Epidermal melanocyte (primary cell): ENCODE data around the gene OMP.

ENCODE experiments used
- DNase-seq: peaks from one replicate; pipeline ENCODE4 v3.0.0; 2011; ENCODE audit warnings: low spot score; ENCODE audit not compliant: insufficient read length

Gene OMP

GRCh38 chr11:77122576-77123212 lies 20.1 kb downstream of the OMP start:
- DNase-seq, result no peak

- no peak for DNase-seq
These were observed 21.0 kb downstream of the OMP start for GRCh38 chr11:77123591-77123990.

DNA sequence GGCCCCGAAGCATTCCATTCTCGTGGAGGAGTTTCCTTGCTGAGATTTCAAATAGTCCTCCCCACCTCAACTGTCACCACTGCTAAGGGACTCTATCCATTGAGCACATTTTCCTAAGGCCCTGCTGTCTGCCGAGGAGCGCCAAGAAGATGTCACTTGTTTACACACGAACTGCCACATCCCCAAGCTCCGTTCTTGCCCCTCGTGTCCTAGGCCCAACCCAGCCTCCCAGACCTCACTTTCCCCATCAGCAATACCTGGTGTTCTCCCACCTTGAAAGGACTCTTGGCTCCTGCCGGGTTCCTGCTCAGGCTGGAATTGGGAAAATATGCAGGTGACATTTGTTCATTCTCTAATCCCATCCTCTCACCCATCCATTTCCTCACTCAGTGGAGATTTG lies 21.4 kb downstream of the OMP start:
- no peak for DNase-seq

DNA sequence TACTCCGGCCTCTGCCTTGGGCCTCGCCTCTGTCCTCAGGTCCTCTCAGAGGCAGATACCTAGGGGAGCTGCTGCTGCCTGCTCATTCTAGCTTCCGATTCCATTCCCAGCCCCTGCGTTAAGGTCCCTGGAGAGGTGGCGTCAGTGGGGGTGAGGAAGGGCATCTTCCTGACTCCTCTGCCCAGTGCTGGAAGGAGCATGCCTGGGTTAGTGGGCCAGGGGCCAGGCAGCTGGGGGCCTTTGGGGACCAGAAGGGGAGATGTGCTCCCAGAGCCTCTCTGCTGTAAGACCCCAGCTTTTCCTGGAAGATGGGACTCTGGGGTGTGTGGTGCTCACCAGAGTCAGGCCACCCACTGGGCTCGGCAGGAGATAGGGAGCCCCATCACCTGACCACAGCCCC lies 21.8 kb downstream of the OMP start:
- no peak for DNase-seq

- DNase-seq, result no peak
These were observed 22.6 kb downstream of the OMP start for GRCh38 chr11:77125191-77125590.

DNA sequence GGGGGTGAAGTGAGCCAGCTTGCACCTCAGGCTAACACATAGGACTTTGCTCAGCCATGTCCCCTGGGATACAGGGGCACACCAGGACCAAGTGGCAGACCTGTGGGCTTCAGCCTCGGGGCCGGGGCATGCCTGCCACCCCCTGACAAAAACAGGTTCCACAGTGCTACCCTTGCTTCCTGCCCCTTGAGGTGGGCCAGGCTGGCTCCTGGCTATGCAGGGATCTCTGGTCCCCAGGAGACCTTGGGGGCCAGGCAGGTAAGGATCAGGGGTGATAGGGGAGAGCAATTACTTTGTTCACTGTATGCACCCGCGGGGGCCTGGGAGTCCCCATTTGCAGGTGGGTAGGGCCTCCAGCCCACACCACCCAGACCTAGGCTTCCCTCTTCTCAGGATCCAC lies 23.1 kb downstream of the OMP start:
- DNase-seq, result no peak

- DNase-seq, result no peak
These were observed 23.6 kb downstream of the OMP start for GRCh38 chr11:77126156-77126775.

DNA sequence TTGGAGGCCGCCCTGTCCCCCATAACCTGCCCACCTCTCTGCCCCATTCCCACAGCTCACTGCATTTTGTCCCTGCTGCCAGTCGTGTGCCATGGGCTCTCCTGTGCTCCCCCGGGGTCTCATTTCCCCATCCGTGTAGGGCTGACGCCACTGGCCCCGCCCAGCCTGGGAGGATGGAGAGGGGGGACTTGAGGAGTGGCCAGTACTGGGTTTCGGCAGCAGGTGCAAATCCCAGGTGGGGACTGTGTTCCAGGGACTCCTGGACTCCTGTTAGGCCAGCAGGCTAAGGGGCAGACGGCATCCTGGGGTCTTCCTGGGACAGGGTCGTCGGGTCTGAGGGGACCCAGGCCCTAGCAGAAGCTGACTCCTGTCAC lies 24.2 kb downstream of the OMP start:
- no peak for DNase-seq

- DNase-seq, result no peak
These were observed 24.7 kb downstream of the OMP start for GRCh38 chr11:77127235-77127911.

GRCh38 chr11:77127920-77128691 lies 25.5 kb downstream of the OMP start, which contains the start of gene MYO7A:
MYO7A (plus strand) TSS chr11:77128246; CDS start chr11:77130635, 2,389 bp downstream.
- DNase-seq, result no peak

GRCh38 chr11:77129069-77129841 lies 26.6 kb downstream of the OMP start:
- no peak for DNase-seq

GRCh38 chr11:77129842-77130756 lies 27.5 kb downstream of the OMP start:
- DNase-seq, result no peak

- no peak for DNase-seq
These were observed 28.3 kb downstream of the OMP start for GRCh38 chr11:77130763-77131513.

DNA sequence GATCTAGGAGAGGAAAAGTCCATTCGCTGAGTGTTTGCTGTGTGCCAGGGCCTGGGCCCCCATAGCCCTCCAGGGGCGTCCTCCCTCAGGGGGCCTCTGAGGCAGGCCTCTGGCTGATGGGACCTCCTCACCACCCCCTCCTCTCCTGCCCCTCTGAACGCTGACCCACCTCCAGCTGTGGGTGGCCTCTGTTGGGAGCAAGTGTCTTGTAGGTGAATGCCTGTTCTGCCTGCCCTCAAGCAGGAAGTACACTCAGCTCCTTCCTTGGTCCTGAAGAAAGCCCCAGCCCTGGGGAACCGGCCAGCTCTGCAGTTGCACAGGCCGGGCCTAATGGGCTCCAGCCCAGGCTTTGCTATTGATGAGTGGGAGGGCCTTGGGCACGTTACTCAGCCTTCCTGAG lies 28.9 kb downstream of the OMP start:
- DNase-seq, result no peak

- DNase-seq, result no peak
These were observed 32.4 kb downstream of the OMP start for GRCh38 chr11:77135069-77135468.

DNA sequence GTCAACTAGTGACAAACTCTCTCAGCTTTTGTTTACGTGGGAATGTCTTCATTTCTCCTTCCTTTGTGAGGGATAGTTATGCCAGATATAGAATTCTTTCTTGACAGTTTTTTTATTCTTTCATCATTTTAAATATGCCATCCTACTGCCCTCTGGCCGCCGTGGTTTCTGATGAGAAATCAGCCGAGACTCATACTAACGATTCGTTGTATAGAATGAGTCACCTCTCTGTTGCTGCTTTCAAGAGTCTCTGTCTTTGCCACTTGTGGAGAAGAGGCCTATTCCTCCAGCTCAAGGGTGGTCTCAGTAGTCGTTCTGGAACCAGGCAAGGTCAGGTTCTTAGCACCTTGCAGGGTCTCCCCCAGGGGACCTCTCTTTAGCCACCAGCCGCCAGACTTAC lies 33.4 kb downstream of the OMP start:
- DNase-seq, result no peak

DNA sequence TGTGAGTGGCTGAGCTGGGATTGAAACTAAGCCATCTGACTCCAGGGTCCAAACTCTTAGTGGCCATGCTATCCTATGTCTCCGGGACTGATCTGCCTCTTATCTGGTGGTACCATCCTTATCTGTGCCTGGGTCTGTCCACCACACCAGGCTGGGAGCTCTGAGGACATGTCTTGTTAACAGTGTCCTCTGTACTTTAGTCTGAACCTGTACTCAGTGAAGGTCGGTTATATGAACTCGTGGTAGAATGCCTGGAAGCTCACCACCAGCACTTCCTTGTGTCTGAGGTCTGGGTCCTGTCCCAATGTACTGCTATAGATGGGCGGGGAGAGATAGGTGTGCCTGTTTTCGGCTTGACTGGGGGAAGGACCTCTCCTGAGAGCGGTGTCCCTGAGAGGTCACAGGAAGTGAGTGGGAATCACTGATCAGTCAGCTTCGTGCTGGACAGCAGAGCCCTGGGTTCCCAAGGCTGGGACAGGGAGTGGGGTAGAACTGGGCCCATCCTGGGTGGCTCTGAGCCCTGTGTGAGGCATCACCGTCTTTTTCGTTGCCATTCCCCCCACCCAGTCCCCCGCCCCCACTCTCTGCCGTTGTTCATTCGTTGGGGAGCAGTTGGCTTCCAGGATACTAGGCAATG lies 34.3 kb downstream of the OMP start:
- DNase-seq, result no peak

DNA sequence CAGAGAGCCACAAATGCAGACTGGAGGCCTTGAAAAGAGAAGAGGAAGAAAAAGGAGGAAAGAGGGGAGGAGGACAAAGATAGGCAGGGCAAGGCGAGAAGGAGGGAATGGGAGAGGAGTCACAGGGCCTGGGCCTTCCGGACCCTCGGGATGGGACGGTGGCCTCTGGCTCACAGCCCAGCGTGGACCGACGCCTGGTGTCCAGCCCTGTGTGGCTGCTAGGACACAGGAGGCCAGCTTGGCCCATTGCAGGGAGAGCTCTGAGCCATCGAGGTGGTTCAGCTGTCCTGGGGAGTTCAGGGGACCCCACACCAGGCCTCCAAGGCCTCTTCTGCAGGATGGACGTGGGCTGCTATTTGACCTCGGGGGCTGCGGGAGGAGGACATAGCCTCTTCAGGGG lies 34.8 kb downstream of the OMP start:
- DNase-seq, result no peak

DNA sequence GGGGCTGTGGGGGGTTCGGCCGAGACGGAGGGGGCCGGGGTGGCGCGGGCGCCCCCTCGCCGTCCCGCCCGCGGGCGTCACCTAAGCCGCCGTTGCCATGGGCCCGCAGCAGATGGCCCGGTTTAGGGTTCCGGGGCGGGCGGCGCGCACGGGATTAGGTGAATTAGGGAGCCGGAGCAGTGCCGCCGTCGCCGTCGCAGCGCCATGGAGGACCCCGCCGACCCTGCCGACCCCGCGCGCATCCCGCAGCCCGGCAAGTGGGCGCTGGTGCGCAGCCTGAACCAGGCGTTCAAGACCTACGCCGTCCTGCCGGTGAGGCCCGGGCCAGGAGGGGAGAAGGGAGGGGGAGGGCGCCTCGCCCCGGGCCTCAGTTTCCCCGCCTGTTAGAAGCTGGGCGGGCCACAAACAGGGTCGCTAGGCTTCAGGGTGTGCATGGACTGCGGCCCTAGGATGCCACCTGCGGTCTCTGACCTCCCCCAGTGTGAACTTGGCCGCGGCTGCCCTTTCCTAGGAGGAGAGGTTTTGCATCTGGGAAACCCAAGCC lies 35.5 kb downstream of the OMP start:
- DNase-seq, result no peak
